ENCODE results near the gene FMN2. TPM values are rescaled to one million over a fixed set of nuclear protein-coding genes. Genes with fewer than 3 reads are reported as not detected.
"Not testable (repeated sequence)": the region's sequence is repeated elsewhere in the genome, so short reads cannot be mapped to it uniquely, and the experiment has no call there.

FMN2 gene
- total RNA-seq, 1 donor from 2014 or later: 150 TPM

- Mint-ChIP-seq H3K9me3 (ENCODE audit: unreplicated experiment) (peaks cover 1% of the 10 kb centered on the region), H3K4me3 (ENCODE audit: unreplicated experiment) (no peak overlapping the region), H3K27ac (ENCODE audit: unreplicated experiment) (no peak overlapping the region), H3K36me3 (ENCODE audit: unreplicated experiment) (peaks cover 16% of the 10 kb centered on the region), H3K27me3 (ENCODE audit: unreplicated experiment) (peaks cover under 1% of the 10 kb centered on the region), H3K4me1 (ENCODE audit: low read depth, unreplicated experiment) (no peaks in the 10 kb centered on the region)
- DNase-seq: no peak
- TF ChIP-seq, protein P1, sequence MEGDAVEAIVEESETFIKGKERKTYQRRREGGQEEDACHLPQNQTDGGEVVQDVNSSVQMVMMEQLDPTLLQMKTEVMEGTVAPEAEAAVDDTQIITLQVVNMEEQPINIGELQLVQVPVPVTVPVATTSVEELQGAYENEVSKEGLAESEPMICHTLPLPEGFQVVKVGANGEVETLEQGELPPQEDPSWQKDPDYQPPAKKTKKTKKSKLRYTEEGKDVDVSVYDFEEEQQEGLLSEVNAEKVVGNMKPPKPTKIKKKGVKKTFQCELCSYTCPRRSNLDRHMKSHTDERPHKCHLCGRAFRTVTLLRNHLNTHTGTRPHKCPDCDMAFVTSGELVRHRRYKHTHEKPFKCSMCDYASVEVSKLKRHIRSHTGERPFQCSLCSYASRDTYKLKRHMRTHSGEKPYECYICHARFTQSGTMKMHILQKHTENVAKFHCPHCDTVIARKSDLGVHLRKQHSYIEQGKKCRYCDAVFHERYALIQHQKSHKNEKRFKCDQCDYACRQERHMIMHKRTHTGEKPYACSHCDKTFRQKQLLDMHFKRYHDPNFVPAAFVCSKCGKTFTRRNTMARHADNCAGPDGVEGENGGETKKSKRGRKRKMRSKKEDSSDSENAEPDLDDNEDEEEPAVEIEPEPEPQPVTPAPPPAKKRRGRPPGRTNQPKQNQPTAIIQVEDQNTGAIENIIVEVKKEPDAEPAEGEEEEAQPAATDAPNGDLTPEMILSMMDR (IDR thresholded peaks at IDR 0.05; ENCODE audit: partially characterized antibody, unreplicated experiment): no peak
Observed at GRCh38 chr1:240258910-240259309, 167.2 kb downstream of the FMN2 start.

DNA sequence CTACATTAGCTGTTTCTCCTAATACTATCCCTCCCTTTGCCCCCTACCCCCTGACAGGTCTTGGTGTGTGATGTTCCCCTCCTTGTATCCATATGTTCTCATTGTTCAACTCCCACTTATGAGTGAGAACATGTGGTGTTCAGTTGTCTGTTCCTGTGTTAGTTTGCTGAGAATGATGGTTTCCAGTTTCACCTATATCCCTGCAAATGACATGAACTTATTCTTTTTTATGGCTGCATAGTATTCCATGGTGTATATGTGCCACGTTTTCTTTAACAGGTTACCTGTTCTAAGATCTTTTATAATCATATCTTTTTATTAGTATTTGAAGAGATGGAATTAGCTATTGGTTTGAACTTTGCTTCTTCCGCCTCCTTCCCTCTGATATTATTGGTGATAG is 172.8 kb downstream of the FMN2 start:
- H3K36me3 Mint-ChIP-seq (ENCODE audit: unreplicated experiment): peaks cover 27% of the 10 kb centered on the region
- not testable (repeated sequence) for H3K4me1 Mint-ChIP-seq (ENCODE audit: low read depth, unreplicated experiment)

DNA sequence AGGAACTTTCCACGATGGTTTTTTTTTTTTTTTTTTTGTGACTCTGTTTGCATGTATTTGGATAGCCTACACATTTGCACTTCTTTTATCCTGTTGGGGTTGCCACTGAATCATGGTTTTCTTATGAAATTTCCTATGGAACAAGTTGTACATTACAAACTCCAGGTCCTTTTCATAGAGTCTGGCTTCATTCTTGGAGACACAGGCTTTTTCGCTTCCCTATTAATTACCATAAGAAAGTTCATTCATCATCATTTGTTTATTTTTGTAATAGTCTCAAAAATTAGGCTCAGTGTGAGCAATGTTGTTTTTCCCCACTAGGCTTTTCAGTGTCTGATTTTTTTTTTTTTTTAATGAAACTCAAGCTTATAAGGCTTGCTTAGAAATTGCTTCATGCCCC is 179.4 kb downstream of the FMN2 start:
- H3K4me3 Mint-ChIP-seq (ENCODE audit: unreplicated experiment): no peak overlapping the region
- no peak overlapping the region for H3K27ac Mint-ChIP-seq (ENCODE audit: unreplicated experiment)
- H3K4me1 Mint-ChIP-seq (ENCODE audit: low read depth, unreplicated experiment): no peaks in the 10 kb centered on the region
- peaks cover 5% of the 10 kb centered on the region for H3K27me3 Mint-ChIP-seq (ENCODE audit: unreplicated experiment)
- peaks cover 34% of the 10 kb centered on the region for H3K36me3 Mint-ChIP-seq (ENCODE audit: unreplicated experiment)
- peaks cover 6% of the 10 kb centered on the region for H3K9me3 Mint-ChIP-seq (ENCODE audit: unreplicated experiment)
- TF ChIP-seq, protein P1 (IDR thresholded peaks at IDR 0.05; ENCODE audit: partially characterized antibody, unreplicated experiment): no peak
- no peak for DNase-seq

More for the DNA sequence above, 172.8 kb downstream of the FMN2 start:
- H3K27me3 Mint-ChIP-seq (ENCODE audit: unreplicated experiment); H3K4me3 Mint-ChIP-seq (ENCODE audit: unreplicated experiment); H3K27ac Mint-ChIP-seq (ENCODE audit: unreplicated experiment); H3K9me3 Mint-ChIP-seq (ENCODE audit: unreplicated experiment); DNase-seq: not testable (repeated sequence)

DNA sequence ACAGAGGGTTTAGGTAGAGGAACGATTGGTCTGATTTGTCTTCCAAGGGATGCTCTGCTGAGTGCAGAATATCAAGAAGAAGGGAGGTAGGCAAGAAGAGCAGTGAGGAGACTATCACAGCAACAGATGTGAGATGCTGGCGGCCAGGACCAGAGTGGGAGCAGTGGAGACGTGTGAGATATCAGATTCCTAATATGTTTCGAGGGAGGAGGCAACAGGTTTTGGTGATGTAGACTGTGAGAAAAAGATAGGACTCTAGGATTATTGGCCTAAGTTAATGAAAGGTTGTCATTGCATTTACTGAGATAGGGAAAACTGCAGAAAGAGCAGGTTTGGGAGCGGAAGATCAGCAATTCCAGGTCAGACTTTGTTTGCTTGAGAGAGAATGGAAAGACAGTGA is 182.9 kb downstream of the FMN2 start:
- Mint-ChIP-seq H3K9me3 (ENCODE audit: unreplicated experiment) (no peaks in the 10 kb centered on the region), H3K4me3 (ENCODE audit: unreplicated experiment) (no peak overlapping the region), H3K27me3 (ENCODE audit: unreplicated experiment) (peaks cover 2% of the 10 kb centered on the region), H3K4me1 (ENCODE audit: low read depth, unreplicated experiment) (no peaks in the 10 kb centered on the region), H3K36me3 (ENCODE audit: unreplicated experiment) (peaks cover 15% of the 10 kb centered on the region), H3K27ac (ENCODE audit: unreplicated experiment) (no peak overlapping the region)
- DNase-seq: no peak
- TF ChIP-seq, protein P1 (IDR thresholded peaks at IDR 0.05; ENCODE audit: partially characterized antibody, unreplicated experiment): no peak

DNA sequence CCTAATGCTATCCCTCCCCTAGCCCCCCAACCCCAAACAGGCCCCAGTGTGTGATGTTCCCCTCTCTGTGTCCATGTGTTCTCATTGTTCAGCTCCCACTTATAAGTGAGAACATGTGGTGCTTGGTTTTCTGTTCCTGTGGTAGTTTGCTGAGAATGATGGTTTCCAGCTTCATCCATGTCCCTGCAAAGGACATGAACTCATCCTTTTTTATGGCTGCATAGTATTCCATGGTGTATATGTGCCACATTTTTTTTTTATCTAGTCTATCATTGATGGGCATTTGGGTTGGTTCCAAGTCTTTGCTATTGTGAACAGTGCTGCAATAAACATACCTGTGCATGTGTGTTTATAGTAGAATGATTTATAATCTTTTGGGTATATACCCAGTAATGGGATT is 183.5 kb downstream of the FMN2 start:
- H3K9me3 Mint-ChIP-seq (ENCODE audit: unreplicated experiment); H3K27ac Mint-ChIP-seq (ENCODE audit: unreplicated experiment); H3K4me1 Mint-ChIP-seq (ENCODE audit: low read depth, unreplicated experiment); H3K4me3 Mint-ChIP-seq (ENCODE audit: unreplicated experiment); H3K36me3 Mint-ChIP-seq (ENCODE audit: unreplicated experiment); DNase-seq; H3K27me3 Mint-ChIP-seq (ENCODE audit: unreplicated experiment): not testable (repeated sequence)

DNA sequence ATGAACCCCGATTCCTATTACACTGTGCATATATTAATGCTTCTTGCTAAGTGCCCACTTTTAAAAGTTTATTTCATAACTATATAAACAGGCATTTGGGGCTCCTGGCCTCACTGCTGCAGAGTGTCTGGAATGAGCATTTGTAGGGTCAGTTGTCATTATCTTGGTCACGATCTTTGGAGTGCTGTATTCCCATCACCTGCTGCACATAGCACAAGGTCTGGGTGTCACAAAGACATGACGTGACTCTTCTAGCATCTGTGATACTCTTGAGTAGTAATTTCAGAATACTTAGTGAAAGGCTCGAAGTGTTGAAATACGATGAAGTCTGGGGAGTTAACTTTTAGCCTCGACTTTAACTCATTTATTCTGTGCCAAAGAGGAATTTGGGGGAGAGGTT is 186.4 kb downstream of the FMN2 start:
- Mint-ChIP-seq H3K27ac (ENCODE audit: unreplicated experiment) (no peak overlapping the region), H3K36me3 (ENCODE audit: unreplicated experiment) (peaks cover 10% of the 10 kb centered on the region), H3K4me3 (ENCODE audit: unreplicated experiment) (no peak overlapping the region), H3K4me1 (ENCODE audit: low read depth, unreplicated experiment) (no peaks in the 10 kb centered on the region), H3K27me3 (ENCODE audit: unreplicated experiment) (peaks cover 2% of the 10 kb centered on the region), H3K9me3 (ENCODE audit: unreplicated experiment) (no peaks in the 10 kb centered on the region)
- TF ChIP-seq, protein P1 (IDR thresholded peaks at IDR 0.05; ENCODE audit: partially characterized antibody, unreplicated experiment): no peak
- no peak for DNase-seq
